HepG2 (cell line): ENCODE measurements around the gene NDUFS2. TPM values are rescaled to one million over a fixed set of nuclear protein-coding genes. Genes with fewer than 3 reads are reported as not detected.

Experiments used
- BRD4 ChIP-seq: sonication (generic); formaldehyde crosslinking; IDR thresholded peaks from 2 replicates; pipeline ENCODE4 v1.4.0; 2020; ENCODE audit warnings: missing genetic modification reagents
- CENPT ChIP-seq: sonication (generic); formaldehyde crosslinking; IDR thresholded peaks from 2 replicates; pipeline ENCODE4 v1.8.0; 2022; ENCODE audit warnings: low read depth, mild to moderate bottlenecking, moderate library complexity, missing genetic modification reagents
- E2F5 ChIP-seq: sonication (generic); formaldehyde crosslinking; conservative IDR thresholded peaks from 2 replicates; pipeline ENCODE4 v1.4.0; 2020; ENCODE audit warnings: missing genetic modification reagents
- ESRRA ChIP-seq: sonication (generic); formaldehyde crosslinking; IDR thresholded peaks from 2 replicates; pipeline ENCODE4 v1.5.1; 2020; ENCODE audit warnings: mild to moderate bottlenecking, low read depth, missing genetic modification reagents
- FOXO4 ChIP-seq: sonication (generic); formaldehyde crosslinking; conservative IDR thresholded peaks from 2 replicates; pipeline ENCODE4 v1.8.1; 2023; ENCODE audit warnings: missing genetic modification reagents
- HDAC6 ChIP-seq: fragments of 200-600 bp; sonication (generic); IDR thresholded peaks from 2 replicates; pipeline ENCODE4 v1.7.0; 2017; ENCODE audit warnings: mild to moderate bottlenecking, antibody characterized with exemption, low read length, low read depth
- HNRNPL ChIP-seq: fragments of 200-400 bp; formaldehyde crosslinking; IDR thresholded peaks from 2 replicates; pipeline ENCODE4 v1.6.1; 2017; ENCODE audit warnings: mild to moderate bottlenecking, low read depth, low read length
- KAT2B ChIP-seq: fragments of 150-350 bp; IDR thresholded peaks from 2 replicates; pipeline ENCODE4 v1.6.1; 2014; ENCODE audit warnings: low read depth, low read length, borderline replicate concordance
- LRRFIP1 ChIP-seq: sonication (generic); formaldehyde crosslinking; conservative IDR thresholded peaks from 2 replicates; pipeline ENCODE4 v1.4.0; 2020; ENCODE audit warnings: missing genetic modification reagents
- NFIB ChIP-seq: sonication (generic); formaldehyde crosslinking; IDR thresholded peaks from 2 replicates; pipeline ENCODE4 v1.9.0; 2021; ENCODE audit warnings: missing genetic modification reagents, mild to moderate bottlenecking, borderline replicate concordance
- SETDB1 ChIP-seq: sonication (generic); formaldehyde crosslinking; IDR thresholded peaks from 2 replicates; pipeline ENCODE4 v1.5.1; 2020; ENCODE audit warnings: missing genetic modification reagents, mild to moderate bottlenecking, borderline replicate concordance
- SMC3 ChIP-seq: IDR thresholded peaks from 2 replicates; pipeline ENCODE4 v1.6.1; 2011; ENCODE audit warnings: low read length, improper control_type of control experiment
- ZNF318 ChIP-seq: sonication (generic); formaldehyde crosslinking; IDR thresholded peaks from 2 replicates; pipeline ENCODE4 v1.4.0; 2020; ENCODE audit warnings: mild to moderate bottlenecking, missing genetic modification reagents
- ZNF549 ChIP-seq: sonication (generic); formaldehyde crosslinking; IDR thresholded peaks from 2 replicates; pipeline ENCODE4 v1.5.0; 2020; ENCODE audit warnings: missing genetic modification reagents
- ZNF781 ChIP-seq: sonication (generic); formaldehyde crosslinking; IDR thresholded peaks from 2 replicates; pipeline ENCODE4 v1.5.1; 2020; ENCODE audit warnings: borderline replicate concordance, mild to moderate bottlenecking, missing genetic modification reagents; ENCODE audit errors: not compliant biosample characterization
- polyA plus RNA-seq, 8 experiments: library from polyadenylated mRNA; depleted of rRNA in 3 of 8; stranded (reverse) in 7 of 8; unstranded in 1 of 8; fragments of >200 nt; fragmentation: Illumina TruSeq in 4 of 8; extraction: Trizol in 4 of 8; gene quantifications; 2 replicates each; pipeline versions ENCODE4 v1.2.1 to v1.2.3, GENCODE V29; 2011 to 2016; ENCODE audit warnings: low read depth in 4 of 8, missing spikeins in 1 of 8, mixed read lengths in 1 of 8; ENCODE audit not compliant: insufficient read depth in 1 of 8
- total RNA-seq, 5 experiments: library from RNA; depleted of rRNA; stranded (reverse); fragments of >200 nt; fragmentation: Illumina TruSeq; extraction: Trizol; gene quantifications; 2 replicates each; pipeline ENCODE4 v1.2.3, GENCODE V29; 2016; ENCODE audit warnings: low read depth in 1 of 5

NDUFS2 gene
- total and polyA plus RNA-seq, 2 of the 13 experiments (the other 11 are each of a cell fraction or from before 2014, with no cell fraction given), result 89.9 to 118 TPM

- no peak for TF ChIP-seq FOXO4 (CRISPR knock-in tag)
- TF ChIP-seq HNRNPL, result no peak
- no peak for TF ChIP-seq ESRRA (CRISPR knock-in tag)
- no peak for TF ChIP-seq E2F5 (CRISPR knock-in tag)
- no peak for TF ChIP-seq ZNF781 (CRISPR knock-in tag)
- no peak for TF ChIP-seq ZNF549 (CRISPR knock-in tag)
- TF ChIP-seq BRD4 (CRISPR knock-in tag), result peak; percentile 91
- TF ChIP-seq HDAC6, result no peak
- no peak for TF ChIP-seq SMC3
- TF ChIP-seq NFIB (CRISPR knock-in tag), result no peak
- TF ChIP-seq SETDB1 (CRISPR knock-in tag), result no peak
- TF ChIP-seq KAT2B, result no peak
- no peak for TF ChIP-seq CENPT (CRISPR knock-in tag)
- TF ChIP-seq ZNF318 (CRISPR knock-in tag), result no peak
- no peak for TF ChIP-seq LRRFIP1 (CRISPR knock-in tag)
These were observed 48.4 kb upstream of the NDUFS2 start, which contains the start of gene UFC1 (continued) for GRCh38 chr1:161153682-161154337.
